ENCODE results near the gene TMEM176A. TPM values are rescaled to one million over a fixed set of nuclear protein-coding genes. Genes with fewer than 3 reads are reported as not detected.

TMEM176A gene
- polyA plus RNA-seq, 1 donor (not counting 4 experiments of a cell fraction or from before 2014, with no cell fraction given) = not detected

DNA sequence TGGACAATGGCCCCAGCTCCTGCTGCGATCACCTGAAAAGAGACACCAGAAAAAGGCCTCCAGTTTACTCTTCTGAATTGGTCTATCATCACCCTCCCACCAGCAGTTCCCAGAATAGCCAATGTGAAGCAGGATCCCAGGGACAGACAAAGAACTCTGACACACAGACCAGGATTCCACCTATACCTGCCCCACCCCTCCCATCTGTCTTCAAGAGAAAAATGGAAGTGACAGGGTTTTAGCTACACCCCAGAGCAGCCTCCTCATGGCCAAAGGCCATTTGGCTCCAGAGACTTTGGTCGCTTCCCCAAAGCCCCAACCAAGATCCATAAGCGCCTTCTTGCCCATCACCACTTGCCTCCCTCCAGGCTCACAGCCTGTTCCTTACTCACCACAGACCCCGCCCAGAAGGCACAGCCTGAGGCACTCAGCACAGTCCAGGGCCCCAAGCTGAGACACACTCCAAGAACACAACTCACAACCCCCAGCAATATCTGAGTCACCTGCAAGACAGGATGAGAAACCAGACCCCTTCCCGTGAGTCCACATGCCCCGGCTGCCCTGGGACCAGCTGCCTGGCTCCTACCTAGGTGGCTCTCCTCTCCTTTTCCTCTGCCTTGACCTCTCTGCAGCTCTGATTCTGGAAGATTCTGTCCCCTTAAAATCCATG is 6.9 kb upstream of the TMEM176A start:
- H3K27me3 ChIP-seq (ENCODE audit: control insufficient read depth, extremely low read depth, insufficient read depth, low read length) = peaks cover 10% of the 10 kb centered on the region
- dilution Hi-C loops (cut with MboI; ENCODE audit: extremely low pct_ligation_motif_present, low sequenced_read_pairs) = no loop called here

DNA sequence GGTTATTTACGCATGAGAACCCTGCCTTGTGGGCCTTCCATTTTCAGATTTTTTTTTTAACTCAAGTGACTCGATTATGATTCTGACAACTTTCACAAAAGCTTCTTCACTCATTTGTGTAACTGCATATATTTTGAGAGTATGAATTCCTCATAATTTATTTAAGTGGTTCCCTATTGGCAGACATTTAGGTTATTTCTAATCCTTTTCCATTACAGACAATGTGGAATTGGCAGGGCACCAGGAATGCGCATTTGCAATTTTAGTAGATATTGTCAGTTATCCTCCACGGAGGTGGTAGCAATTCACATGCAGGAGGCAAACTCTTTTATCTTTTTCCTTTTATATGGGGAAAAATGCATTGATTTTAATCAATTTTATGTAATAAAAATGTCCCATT is 2.9 kb upstream of the TMEM176A start:
- Histone ChIP-seq H3K9me1 (ENCODE audit: control insufficient read depth, extremely low read depth, insufficient read depth, low read length) (no peaks in the 10 kb centered on the region), H3K4me2 (ENCODE audit: control insufficient read depth, extremely low read depth, insufficient read depth, low read depth, low read length) (no peak overlapping the region), H3K4me3 (ENCODE audit: control insufficient read depth in 2 of 3, extremely low read depth in 1 of 3, insufficient read depth in 2 of 3, low read depth in 1 of 3, low read length in 3 of 3) (no peak overlapping the region), H3K4me1 (ENCODE audit: control insufficient read depth, extremely low read depth, insufficient read depth, low read length) (no peaks in the 10 kb centered on the region), H3K27me3 (ENCODE audit: control insufficient read depth, extremely low read depth, insufficient read depth, low read length) (peaks cover 42% of the 10 kb centered on the region), H3K9me3 (ENCODE audit: control insufficient read depth, low read depth, low read length) (no peaks in the 10 kb centered on the region), H2AFZ (ENCODE audit: control insufficient read depth, low read length) (no peak overlapping the region), H3K36me3 (ENCODE audit: control insufficient read depth in 2 of 2, extremely low read depth in 1 of 2, insufficient read depth in 2 of 2, low read length in 2 of 2) (no peaks in the 10 kb centered on the region), H3K79me2 (ENCODE audit: control insufficient read depth, insufficient read depth, low read length) (no peaks in the 10 kb centered on the region), H3K9ac (ENCODE audit: control insufficient read depth, extremely low read depth, insufficient read depth, low read length) (no peak overlapping the region), H3K27ac (ENCODE audit: control insufficient read depth, insufficient read depth, low read length) (no peak overlapping the region), H4K20me1 (ENCODE audit: control insufficient read depth, extremely low read depth, insufficient read depth, low read length) (no peaks in the 10 kb centered on the region)
- dilution Hi-C loops (cut with MboI; ENCODE audit: extremely low pct_ligation_motif_present, low sequenced_read_pairs) = no loop called here
- no peak for FAIRE-seq
- DNase-seq (ENCODE audit: low read depth, low spot score) = no peak
- TF ChIP-seq, protein P1, sequence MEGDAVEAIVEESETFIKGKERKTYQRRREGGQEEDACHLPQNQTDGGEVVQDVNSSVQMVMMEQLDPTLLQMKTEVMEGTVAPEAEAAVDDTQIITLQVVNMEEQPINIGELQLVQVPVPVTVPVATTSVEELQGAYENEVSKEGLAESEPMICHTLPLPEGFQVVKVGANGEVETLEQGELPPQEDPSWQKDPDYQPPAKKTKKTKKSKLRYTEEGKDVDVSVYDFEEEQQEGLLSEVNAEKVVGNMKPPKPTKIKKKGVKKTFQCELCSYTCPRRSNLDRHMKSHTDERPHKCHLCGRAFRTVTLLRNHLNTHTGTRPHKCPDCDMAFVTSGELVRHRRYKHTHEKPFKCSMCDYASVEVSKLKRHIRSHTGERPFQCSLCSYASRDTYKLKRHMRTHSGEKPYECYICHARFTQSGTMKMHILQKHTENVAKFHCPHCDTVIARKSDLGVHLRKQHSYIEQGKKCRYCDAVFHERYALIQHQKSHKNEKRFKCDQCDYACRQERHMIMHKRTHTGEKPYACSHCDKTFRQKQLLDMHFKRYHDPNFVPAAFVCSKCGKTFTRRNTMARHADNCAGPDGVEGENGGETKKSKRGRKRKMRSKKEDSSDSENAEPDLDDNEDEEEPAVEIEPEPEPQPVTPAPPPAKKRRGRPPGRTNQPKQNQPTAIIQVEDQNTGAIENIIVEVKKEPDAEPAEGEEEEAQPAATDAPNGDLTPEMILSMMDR (optimal IDR thresholded peaks at IDR 0.05 in 1 of 3, IDR thresholded peaks at IDR 0.05 in 1 of 3, conservative IDR thresholded peaks at IDR 0.05 in 1 of 3; ENCODE audit: extremely low read depth in 1 of 3, insufficient read depth in 2 of 3, low read length in 3 of 3) = no peak
- TF ChIP-seq EZH2 (IDR thresholded peaks at IDR 0.05; ENCODE audit: low read length) = no peak

More for the DNA sequence above, 6.9 kb upstream of the TMEM176A start:
- Histone ChIP-seq H3K9me3 (ENCODE audit: control insufficient read depth, low read depth, low read length) (no peaks in the 10 kb centered on the region), H4K20me1 (ENCODE audit: control insufficient read depth, extremely low read depth, insufficient read depth, low read length) (no peaks in the 10 kb centered on the region), H3K9me1 (ENCODE audit: control insufficient read depth, extremely low read depth, insufficient read depth, low read length) (no peaks in the 10 kb centered on the region), H3K9ac (ENCODE audit: control insufficient read depth, extremely low read depth, insufficient read depth, low read length) (no peak overlapping the region), H3K79me2 (ENCODE audit: control insufficient read depth, insufficient read depth, low read length) (no peaks in the 10 kb centered on the region), H3K4me3 (ENCODE audit: control insufficient read depth in 2 of 3, extremely low read depth in 1 of 3, insufficient read depth in 2 of 3, low read depth in 1 of 3, low read length in 3 of 3) (no peak overlapping the region), H3K36me3 (ENCODE audit: control insufficient read depth in 2 of 2, extremely low read depth in 1 of 2, insufficient read depth in 2 of 2, low read length in 2 of 2) (no peaks in the 10 kb centered on the region), H3K27ac (ENCODE audit: control insufficient read depth, insufficient read depth, low read length) (no peak overlapping the region), H2AFZ (ENCODE audit: control insufficient read depth, low read length) (no peak overlapping the region), H3K4me1 (ENCODE audit: control insufficient read depth, extremely low read depth, insufficient read depth, low read length) (no peaks in the 10 kb centered on the region), H3K4me2 (ENCODE audit: control insufficient read depth, extremely low read depth, insufficient read depth, low read depth, low read length) (no peak overlapping the region)
- no peak for FAIRE-seq
- DNase-seq (ENCODE audit: low read depth, low spot score) = no peak
- no peak for TF ChIP-seq EZH2 (IDR thresholded peaks at IDR 0.05; ENCODE audit: low read length)
- TF ChIP-seq, protein P1 (optimal IDR thresholded peaks at IDR 0.05 in 1 of 3, IDR thresholded peaks at IDR 0.05 in 1 of 3, conservative IDR thresholded peaks at IDR 0.05 in 1 of 3; ENCODE audit: extremely low read depth in 1 of 3, insufficient read depth in 2 of 3, low read length in 3 of 3) = no peak

Measured in keratinocyte (primary cell).